Measurements from ENCODE around the gene RPS27.

Gene RPS27

GRCh38 chr1:153977250-153978240 is 13.0 kb upstream of the RPS27 start, which contains the start of gene JTB:
TSS of gene JTB (minus strand) at chr1:153977674. CDS start at chr1:153977252, 422 bp downstream.
- TF ChIP-seq TAF1 (IDR thresholded peaks at IDR 0.05; ENCODE audit: borderline replicate concordance, insufficient read depth, low read length): peak; percentile 96
- TF ChIP-seq FOXP2 (optimal IDR thresholded peaks at IDR 0.05; ENCODE audit: borderline replicate concordance, extremely low read depth, extremely low read length, insufficient read depth): no peak
- 0 out of 4 replicates have a peak, but pooled peaks of 1 of the 2 experiments have one; percentile 9 for TF ChIP-seq REST (IDR thresholded peaks at IDR 0.05; ENCODE audit: insufficient read depth in 1 of 2, low read depth in 2 of 2, low read length in 2 of 2)
- peak; percentile 55; the same call in 1 of the 2 replicates for TF ChIP-seq SIN3A (IDR thresholded peaks at IDR 0.05; ENCODE audit: borderline replicate concordance, insufficient read depth, low read length)
- TF ChIP-seq POLR2AphosphoS5 (IDR thresholded peaks at IDR 0.05; ENCODE audit: low read depth, low read length): peak; percentile 83

- TF ChIP-seq SIN3A (IDR thresholded peaks at IDR 0.05; ENCODE audit: borderline replicate concordance, insufficient read depth, low read length) (no peak), REST (IDR thresholded peaks at IDR 0.05; ENCODE audit: insufficient read depth in 1 of 2, low read depth in 2 of 2, low read length in 2 of 2) (no peak), TAF1 (IDR thresholded peaks at IDR 0.05; ENCODE audit: borderline replicate concordance, insufficient read depth, low read length) (no peak), FOXP2 (optimal IDR thresholded peaks at IDR 0.05; ENCODE audit: borderline replicate concordance, extremely low read depth, extremely low read length, insufficient read depth) (no peak), POLR2AphosphoS5 (IDR thresholded peaks at IDR 0.05; ENCODE audit: low read depth, low read length) (no peak)
Observed at GRCh38 chr1:153978274-153978909, 12.2 kb upstream of the RPS27 start.

- TF ChIP-seq SIN3A (IDR thresholded peaks at IDR 0.05; ENCODE audit: borderline replicate concordance, insufficient read depth, low read length) (no peak), TAF1 (IDR thresholded peaks at IDR 0.05; ENCODE audit: borderline replicate concordance, insufficient read depth, low read length) (no peak), POLR2AphosphoS5 (IDR thresholded peaks at IDR 0.05; ENCODE audit: low read depth, low read length) (no peak), REST (IDR thresholded peaks at IDR 0.05; ENCODE audit: insufficient read depth in 1 of 2, low read depth in 2 of 2, low read length in 2 of 2) (no peak), FOXP2 (optimal IDR thresholded peaks at IDR 0.05; ENCODE audit: borderline replicate concordance, extremely low read depth, extremely low read length, insufficient read depth) (no peak)
Observed at GRCh38 chr1:153984123-153984894, 6.3 kb upstream of the RPS27 start.

GRCh38 chr1:153985341-153985912 is 5.1 kb upstream of the RPS27 start:
- TF ChIP-seq REST (IDR thresholded peaks at IDR 0.05; ENCODE audit: insufficient read depth in 1 of 2, low read depth in 2 of 2, low read length in 2 of 2): no peak
- peak; percentile 39; the same call in 1 of the 2 replicates for TF ChIP-seq TAF1 (IDR thresholded peaks at IDR 0.05; ENCODE audit: borderline replicate concordance, insufficient read depth, low read length)

Measured in PFSK-1 (cell line).